ENCODE data around the gene UNC5C. TPM values are rescaled to one million over a fixed set of nuclear protein-coding genes. Genes with fewer than 3 reads are reported as not detected.

Gene UNC5C
- total RNA-seq, 2 experiments from 2014 or later: not detected

GRCh38 chr4:95469617-95470016 lies 79.2 kb downstream of the UNC5C start:
- H3K27me3 Mint-ChIP-seq (ENCODE audit: low read depth): peaks cover 4% of the 10 kb centered on the region
- no peak for DNase-seq
- H3K9me3 Mint-ChIP-seq: no peaks in the 10 kb centered on the region
- no peaks in the 10 kb centered on the region for H3K4me1 Mint-ChIP-seq (ENCODE audit: low read depth)
- H3K36me3 Mint-ChIP-seq (ENCODE audit: low read depth): no peaks in the 10 kb centered on the region
- CTCF ChIA-PET: no interaction called here
- intact Hi-C loops (cut with micrococcal nuclease): no loop called here
- H3K4me3 Mint-ChIP-seq: no peak overlapping the region
- H3K27ac Mint-ChIP-seq: no peak overlapping the region

DNA sequence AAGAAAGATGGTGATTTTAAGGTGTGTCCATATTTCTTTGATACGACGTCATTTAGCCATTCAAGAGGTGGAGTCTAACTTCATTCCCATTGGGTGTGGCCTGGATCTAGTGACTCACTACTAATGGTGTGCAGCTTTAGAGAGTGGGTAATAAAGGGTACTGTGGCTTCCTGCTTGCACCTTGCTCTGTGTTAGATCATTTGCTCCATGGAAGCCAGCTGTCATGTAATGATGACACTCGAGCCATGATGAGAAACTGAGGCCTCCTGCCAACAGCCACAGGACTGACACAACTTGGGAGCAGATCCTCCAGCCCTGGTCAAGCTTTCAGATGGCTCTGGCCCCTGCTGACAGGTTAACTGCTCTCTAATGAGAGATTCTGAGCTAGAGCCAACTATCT lies 82.0 kb downstream of the UNC5C start:
- no peak for DNase-seq
- Mint-ChIP-seq H3K27me3 (ENCODE audit: low read depth) (peaks cover 4% of the 10 kb centered on the region), H3K36me3 (ENCODE audit: low read depth) (no peaks in the 10 kb centered on the region), H3K4me1 (ENCODE audit: low read depth) (no peaks in the 10 kb centered on the region), H3K27ac (no peak overlapping the region), H3K9me3 (no peaks in the 10 kb centered on the region), H3K4me3 (no peak overlapping the region)
- CTCF ChIA-PET: no interaction called here
- intact Hi-C loops (cut with micrococcal nuclease): no loop called here

DNA sequence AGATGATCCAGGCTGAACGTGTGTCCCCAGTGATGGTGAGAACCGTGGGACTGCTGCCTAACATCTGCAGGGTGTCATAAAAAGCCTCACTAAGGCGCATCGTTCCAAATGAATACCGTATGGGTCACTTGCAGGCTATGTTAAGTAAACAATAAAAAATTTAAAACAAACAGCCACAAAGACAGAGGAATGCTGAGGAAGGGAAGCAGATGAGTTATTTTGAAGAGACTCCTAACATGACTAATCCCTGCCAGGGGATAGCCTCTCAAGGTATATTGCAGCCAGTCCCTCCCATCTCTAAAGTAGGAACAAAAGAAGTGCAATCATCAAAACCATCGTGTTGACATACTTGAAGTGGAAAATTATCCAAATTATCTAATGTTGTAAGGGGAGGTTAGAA lies 83.8 kb downstream of the UNC5C start:
- intact Hi-C loops (cut with micrococcal nuclease): no loop called here
- H3K4me1 Mint-ChIP-seq (ENCODE audit: low read depth): no peaks in the 10 kb centered on the region
- CTCF ChIA-PET: no interaction called here
- peaks cover 6% of the 10 kb centered on the region for H3K27me3 Mint-ChIP-seq (ENCODE audit: low read depth)
- H3K27ac Mint-ChIP-seq: no peak overlapping the region
- H3K36me3 Mint-ChIP-seq (ENCODE audit: low read depth): no peaks in the 10 kb centered on the region
- no peak overlapping the region for H3K4me3 Mint-ChIP-seq
- H3K9me3 Mint-ChIP-seq: no peaks in the 10 kb centered on the region
- DNase-seq: no peak

- intact Hi-C loops (cut with micrococcal nuclease): no loop called here
- Mint-ChIP-seq H3K9me3 (no peaks in the 10 kb centered on the region), H3K27ac (no peak overlapping the region), H3K27me3 (ENCODE audit: low read depth) (peaks cover 6% of the 10 kb centered on the region), H3K36me3 (ENCODE audit: low read depth) (no peaks in the 10 kb centered on the region), H3K4me3 (no peak overlapping the region), H3K4me1 (ENCODE audit: low read depth) (no peaks in the 10 kb centered on the region)
- no peak for DNase-seq
- CTCF ChIA-PET: no interaction called here
Measured at GRCh38 chr4:95462921-95463320, 85.9 kb downstream of the UNC5C start.

- no peaks in the 10 kb centered on the region for H3K4me1 Mint-ChIP-seq (ENCODE audit: low read depth)
- no peak for DNase-seq
- H3K36me3 Mint-ChIP-seq (ENCODE audit: low read depth): no peaks in the 10 kb centered on the region
- intact Hi-C loops (cut with micrococcal nuclease): no loop called here
- H3K27ac Mint-ChIP-seq: no peak overlapping the region
- no peak overlapping the region for H3K4me3 Mint-ChIP-seq
- H3K9me3 Mint-ChIP-seq: no peaks in the 10 kb centered on the region
- H3K27me3 Mint-ChIP-seq (ENCODE audit: low read depth): peaks cover 6% of the 10 kb centered on the region
- CTCF ChIA-PET: no interaction called here
Measured at GRCh38 chr4:95457353-95457752, 91.4 kb downstream of the UNC5C start.

DNA sequence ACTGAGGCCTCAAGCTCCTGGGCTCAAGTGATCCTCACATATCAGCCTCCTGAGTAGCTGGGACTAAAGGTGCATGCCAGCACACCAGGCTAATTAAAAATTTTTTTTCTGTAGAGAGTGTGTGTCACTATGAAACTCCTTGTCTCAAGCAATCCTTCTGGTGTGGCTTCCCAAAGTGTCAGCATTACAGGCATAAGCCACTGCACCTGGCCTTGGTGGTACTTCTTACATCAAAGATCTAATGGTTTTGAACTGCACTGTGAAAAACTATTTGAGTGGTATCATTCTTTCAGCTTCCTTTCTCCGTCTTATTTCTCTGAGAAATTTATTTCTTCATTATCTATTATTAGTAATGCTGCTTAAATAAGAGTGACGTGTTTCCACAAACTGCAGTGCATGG lies 98.5 kb downstream of the UNC5C start:
- H3K4me3 Mint-ChIP-seq: no peak overlapping the region
- no peaks in the 10 kb centered on the region for H3K9me3 Mint-ChIP-seq
- no peak for DNase-seq
- no peaks in the 10 kb centered on the region for H3K4me1 Mint-ChIP-seq (ENCODE audit: low read depth)
- CTCF ChIA-PET: no interaction called here
- no peaks in the 10 kb centered on the region for H3K36me3 Mint-ChIP-seq (ENCODE audit: low read depth)
- no peaks in the 10 kb centered on the region for H3K27me3 Mint-ChIP-seq (ENCODE audit: low read depth)
- intact Hi-C loops (cut with micrococcal nuclease): no loop called here
- H3K27ac Mint-ChIP-seq: no peak overlapping the region

DNA sequence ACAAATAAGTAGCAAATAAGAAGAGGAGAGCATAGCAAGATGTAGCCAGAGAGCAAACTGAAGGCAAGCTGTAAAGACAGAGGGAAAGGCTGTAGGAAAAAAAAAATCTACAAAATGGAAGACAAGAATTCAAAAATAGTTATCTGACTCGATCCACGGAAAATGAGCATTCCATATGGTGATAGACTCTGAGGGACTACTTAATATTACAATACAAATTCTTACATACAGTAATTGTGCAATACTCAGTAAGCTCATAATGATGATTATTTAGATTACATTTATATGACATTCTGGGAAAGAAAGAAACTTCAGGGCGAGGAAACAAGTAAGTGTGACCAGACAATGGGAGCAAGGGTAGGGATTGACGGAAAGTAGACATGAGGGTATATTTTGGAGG lies 102.6 kb downstream of the UNC5C start:
- no peaks in the 10 kb centered on the region for H3K9me3 Mint-ChIP-seq
- no peak overlapping the region for H3K4me3 Mint-ChIP-seq
- H3K27ac Mint-ChIP-seq: no peak overlapping the region
- intact Hi-C loops (cut with micrococcal nuclease): no loop called here
- H3K27me3 Mint-ChIP-seq (ENCODE audit: low read depth): no peaks in the 10 kb centered on the region
- H3K4me1 Mint-ChIP-seq (ENCODE audit: low read depth): no peaks in the 10 kb centered on the region
- CTCF ChIA-PET: no interaction called here
- no peak for DNase-seq
- H3K36me3 Mint-ChIP-seq (ENCODE audit: low read depth): no peaks in the 10 kb centered on the region

DNA sequence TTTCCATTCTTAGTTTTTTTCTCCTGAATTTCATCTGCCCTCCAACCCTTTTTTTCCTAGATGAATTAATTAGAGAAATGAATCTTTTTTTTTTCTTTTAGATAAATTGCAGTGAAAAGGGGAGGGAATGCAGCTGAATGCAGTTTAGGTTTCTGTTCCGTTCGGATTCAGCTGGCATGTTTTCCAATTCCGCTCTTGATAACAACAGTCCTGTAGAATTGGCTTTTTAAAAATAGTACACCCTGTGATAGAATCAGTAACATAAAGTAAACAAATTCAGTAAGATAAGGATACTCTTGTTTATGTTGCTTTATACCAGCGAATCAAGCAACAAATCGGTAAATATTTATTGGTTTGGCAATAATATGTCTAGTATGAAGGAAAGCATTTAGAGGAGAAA lies 103.5 kb downstream of the UNC5C start:
- intact Hi-C loops (cut with micrococcal nuclease): no loop called here
- Mint-ChIP-seq H3K27ac (no peak overlapping the region), H3K9me3 (no peaks in the 10 kb centered on the region), H3K4me3 (no peak overlapping the region), H3K36me3 (ENCODE audit: low read depth) (no peaks in the 10 kb centered on the region), H3K27me3 (ENCODE audit: low read depth) (no peaks in the 10 kb centered on the region), H3K4me1 (ENCODE audit: low read depth) (no peaks in the 10 kb centered on the region)
- CTCF ChIA-PET: no interaction called here
- no peak for DNase-seq

- no peak overlapping the region for H3K27ac Mint-ChIP-seq
- intact Hi-C loops (cut with micrococcal nuclease): no loop called here
- H3K4me3 Mint-ChIP-seq: no peak overlapping the region
- CTCF ChIA-PET: no interaction called here
- H3K27me3 Mint-ChIP-seq (ENCODE audit: low read depth): no peaks in the 10 kb centered on the region
- H3K36me3 Mint-ChIP-seq (ENCODE audit: low read depth): no peaks in the 10 kb centered on the region
- H3K4me1 Mint-ChIP-seq (ENCODE audit: low read depth): no peaks in the 10 kb centered on the region
- H3K9me3 Mint-ChIP-seq: no peaks in the 10 kb centered on the region
- DNase-seq: no peak
Measured at GRCh38 chr4:95444812-95445211, 104.0 kb downstream of the UNC5C start.

GRCh38 chr4:95439896-95440295 lies 108.9 kb downstream of the UNC5C start:
- H3K27ac Mint-ChIP-seq: no peak overlapping the region
- H3K4me3 Mint-ChIP-seq: no peak overlapping the region
- no peaks in the 10 kb centered on the region for H3K27me3 Mint-ChIP-seq (ENCODE audit: low read depth)
- intact Hi-C loops (cut with micrococcal nuclease): no loop called here
- CTCF ChIA-PET: no interaction called here
- H3K36me3 Mint-ChIP-seq (ENCODE audit: low read depth): no peaks in the 10 kb centered on the region
- DNase-seq: no peak
- H3K9me3 Mint-ChIP-seq: no peaks in the 10 kb centered on the region
- no peaks in the 10 kb centered on the region for H3K4me1 Mint-ChIP-seq (ENCODE audit: low read depth)

GRCh38 chr4:95439071-95439470 lies 109.7 kb downstream of the UNC5C start:
- no peaks in the 10 kb centered on the region for H3K9me3 Mint-ChIP-seq
- H3K27ac Mint-ChIP-seq: no peak overlapping the region
- H3K4me3 Mint-ChIP-seq: no peak overlapping the region
- CTCF ChIA-PET: no interaction called here
- DNase-seq: no peak
- H3K36me3 Mint-ChIP-seq (ENCODE audit: low read depth): no peaks in the 10 kb centered on the region
- intact Hi-C loops (cut with micrococcal nuclease): no loop called here
- no peaks in the 10 kb centered on the region for H3K27me3 Mint-ChIP-seq (ENCODE audit: low read depth)
- no peaks in the 10 kb centered on the region for H3K4me1 Mint-ChIP-seq (ENCODE audit: low read depth)

DNA sequence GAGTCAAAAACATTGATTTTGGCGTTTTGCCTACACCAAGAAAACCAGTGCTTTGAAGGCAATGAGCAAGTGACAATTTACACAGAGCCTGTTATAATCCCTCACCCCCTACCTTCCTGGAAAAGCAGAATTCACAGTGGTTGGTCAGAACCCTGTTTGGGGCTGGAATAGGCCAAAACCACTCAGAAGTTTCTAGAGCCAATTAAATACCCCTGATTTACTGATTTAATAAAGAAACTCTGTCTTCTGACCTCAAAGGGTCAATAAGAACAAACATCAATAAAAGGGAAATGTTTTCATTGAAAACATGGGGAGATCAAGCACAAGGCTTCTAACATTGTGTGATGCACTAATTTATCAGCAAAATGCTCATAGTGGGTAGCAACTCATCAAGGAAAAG lies 116.3 kb downstream of the UNC5C start:
- Mint-ChIP-seq H3K9me3 (no peaks in the 10 kb centered on the region), H3K36me3 (ENCODE audit: low read depth) (no peaks in the 10 kb centered on the region), H3K27me3 (ENCODE audit: low read depth) (no peaks in the 10 kb centered on the region), H3K4me1 (ENCODE audit: low read depth) (peaks cover 3% of the 10 kb centered on the region), H3K4me3 (no peak overlapping the region), H3K27ac (no peak overlapping the region)
- no peak for DNase-seq
- intact Hi-C loops (cut with micrococcal nuclease): no loop called here
- CTCF ChIA-PET: no interaction called here

- no peak overlapping the region for H3K4me3 Mint-ChIP-seq
- no peaks in the 10 kb centered on the region for H3K36me3 Mint-ChIP-seq (ENCODE audit: low read depth)
- no peaks in the 10 kb centered on the region for H3K9me3 Mint-ChIP-seq
- CTCF ChIA-PET: no interaction called here
- H3K27me3 Mint-ChIP-seq (ENCODE audit: low read depth): no peaks in the 10 kb centered on the region
- no peak for DNase-seq
- H3K4me1 Mint-ChIP-seq (ENCODE audit: low read depth): peaks cover 7% of the 10 kb centered on the region
- H3K27ac Mint-ChIP-seq: no peak overlapping the region
- intact Hi-C loops (cut with micrococcal nuclease): no loop called here
Measured at GRCh38 chr4:95431678-95432077, 117.1 kb downstream of the UNC5C start.

DNA sequence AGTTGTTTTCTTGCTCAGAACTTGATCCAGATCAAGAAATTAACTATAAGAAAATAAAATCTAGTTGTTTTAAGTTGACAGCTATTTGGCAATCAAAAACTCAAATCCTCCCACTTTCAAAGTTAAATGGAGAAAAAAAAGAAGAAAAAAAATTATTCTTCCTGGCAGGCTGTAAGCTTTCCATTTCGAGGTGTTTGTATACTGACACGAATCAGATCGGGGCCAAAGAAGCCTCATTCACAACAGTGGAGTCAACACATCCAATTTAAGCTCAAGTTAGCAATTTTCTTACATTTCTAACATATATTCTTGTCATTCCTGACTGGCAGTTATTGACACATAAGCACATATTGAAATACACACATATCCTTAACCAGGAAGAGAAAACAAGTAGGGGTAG lies 119.4 kb downstream of the UNC5C start:
- intact Hi-C loops (cut with micrococcal nuclease): no loop called here
- H3K27me3 Mint-ChIP-seq (ENCODE audit: low read depth): no peaks in the 10 kb centered on the region
- H3K27ac Mint-ChIP-seq: no peak overlapping the region
- H3K4me1 Mint-ChIP-seq (ENCODE audit: low read depth): peaks cover 8% of the 10 kb centered on the region
- DNase-seq: no peak
- no peak overlapping the region for H3K4me3 Mint-ChIP-seq
- CTCF ChIA-PET: no interaction called here
- no peaks in the 10 kb centered on the region for H3K36me3 Mint-ChIP-seq (ENCODE audit: low read depth)
- no peaks in the 10 kb centered on the region for H3K9me3 Mint-ChIP-seq

Data from activated naive CD4-positive, alpha-beta T cell treated with anti-CD3 and anti-CD28 coated beads for 36 hours (primary cell).